Sigmoid colon (tissue), 4 donors: Measurements from ENCODE around the gene STPG1.

Experiments used
- CTCF ChIP-seq, 4 experiments: fragments of 450-650 bp in 3 of 4; fragments of 200-600 bp in 1 of 4; IDR thresholded peaks; one replicate each; pipeline ENCODE4 v1.5.1; 2016 to 2019; ENCODE audit warnings: antibody characterized with exemption in 4 of 4, mild to moderate bottlenecking in 3 of 4, moderate library complexity in 2 of 4
- EP300 ChIP-seq, 4 donors: sonication (generic); formaldehyde crosslinking; IDR thresholded peaks; one replicate each; pipeline ENCODE4 v1.6.1; 2017; ENCODE audit warnings: antibody characterized with exemption in 4 of 4
- POLR2A ChIP-seq, 2 donors: fragments of 450-650 bp; IDR thresholded peaks; one replicate each; pipeline ENCODE4 v1.6.1; 2016; ENCODE audit warnings: antibody characterized with exemption in 2 of 2, mild to moderate bottlenecking in 2 of 2, moderate library complexity in 2 of 2
- POLR2AphosphoS5 ChIP-seq, 4 donors: sonication (generic); formaldehyde crosslinking; IDR thresholded peaks; one replicate each; pipeline ENCODE4 v1.6.1; 2017; ENCODE audit warnings: antibody characterized with exemption in 4 of 4

DNA sequence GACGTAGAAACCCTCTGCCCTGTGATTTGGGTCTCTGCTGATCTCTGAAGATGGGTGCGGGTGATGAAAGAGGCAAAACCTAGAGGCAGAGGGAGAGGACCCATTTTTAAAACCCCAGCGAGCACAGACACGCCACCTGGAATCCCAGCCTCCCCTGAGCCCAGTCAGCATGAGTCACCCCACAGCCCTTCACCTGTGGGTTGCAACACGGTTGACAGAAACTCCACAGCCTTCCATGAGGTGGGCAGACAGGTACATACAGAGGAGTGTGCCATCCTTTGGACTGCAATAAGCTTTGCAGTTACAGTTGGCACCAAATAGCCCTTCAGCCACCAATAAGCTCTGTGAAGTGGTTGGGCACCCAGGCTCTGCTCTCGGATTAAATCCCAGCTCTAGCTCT lies 96.5 kb downstream of the STPG1 start:
- TF ChIP-seq POLR2AphosphoS5 (IDR thresholded peaks at IDR 0.05): no peak
- no peak for TF ChIP-seq EP300 (IDR thresholded peaks at IDR 0.05)
- no peak for TF ChIP-seq CTCF (IDR thresholded peaks at IDR 0.05)
- no peak for TF ChIP-seq POLR2A (IDR thresholded peaks at IDR 0.05)
